Measurements from ENCODE around the gene IL1RAP. TPM values are rescaled to one million over a fixed set of nuclear protein-coding genes. Genes with fewer than 3 reads are reported as not detected.

Gene IL1RAP
- total and polyA plus RNA-seq, 9 of the 15 experiments (the other 6 are each of a cell fraction or from before 2014, with no cell fraction given): 0.23 to 1.8 (median 0.88) TPM

DNA sequence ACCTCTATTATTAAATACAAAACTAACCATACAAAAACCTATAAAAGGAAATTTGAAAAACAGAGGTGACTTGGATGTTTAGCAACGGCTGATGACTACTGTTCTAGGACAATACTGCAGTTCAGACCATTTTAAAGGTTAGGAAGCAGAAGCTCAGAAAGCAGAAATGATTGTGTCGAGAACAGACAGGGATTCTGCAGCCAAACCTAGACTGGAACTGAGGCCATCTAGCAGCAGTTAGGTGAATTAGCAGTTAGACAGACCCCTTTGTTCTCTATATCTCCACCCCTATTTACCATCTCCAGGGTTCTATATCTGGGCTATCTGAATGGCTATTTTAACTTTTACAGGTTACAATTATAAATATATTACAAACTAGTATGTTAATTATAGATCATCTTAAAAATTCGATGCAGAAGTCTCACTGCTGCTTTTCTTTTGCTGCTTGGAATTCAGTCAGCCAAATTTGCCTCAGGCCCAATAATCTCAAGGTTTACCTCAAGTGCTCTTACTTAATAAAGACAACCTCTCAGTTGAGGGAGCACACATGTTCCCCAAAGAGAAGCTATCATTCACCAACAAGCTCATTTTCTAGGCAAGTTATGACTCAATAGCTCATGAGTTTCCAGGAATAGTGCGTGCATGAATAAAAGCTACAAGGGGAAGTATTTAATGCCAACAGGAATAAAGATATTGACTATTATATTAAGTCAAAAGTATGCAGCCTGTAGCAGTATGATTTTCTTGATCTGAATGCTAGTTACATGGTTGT, 9.3 kb upstream of the IL1RAP start:
- Histone ChIP-seq H3K4me3 (no peak overlapping the region), H3K9me1 (ENCODE audit: control insufficient read depth, insufficient read depth, low read length) (no peaks in the 10 kb centered on the region), H3K9ac (ENCODE audit: insufficient read depth in 1 of 2, low read depth in 2 of 2, low read length in 2 of 2) (no peak overlapping the region), H3K27ac (ENCODE audit: extremely low read depth, low read depth, low read length) (no peak overlapping the region), H4K20me1 (replicated peaks; ENCODE audit: control insufficient read depth, insufficient read depth, low read length) (no peaks in the 10 kb centered on the region), H2AFZ (ENCODE audit: low read depth, low read length) (no peak overlapping the region), H3K4me2 (ENCODE audit: insufficient read depth, low read length) (no peak overlapping the region), H3K4me1 (replicated peaks in 1 of 2; ENCODE audit: control insufficient read depth in 2 of 2, insufficient read depth in 2 of 2, low read length in 2 of 2) (no peaks in the 10 kb centered on the region), H3K79me2 (ENCODE audit: control insufficient read depth, insufficient read depth, low read length) (no peaks in the 10 kb centered on the region), H3K9me3 (replicated peaks; ENCODE audit: control insufficient read depth, insufficient read depth, low read depth, low read length) (no peaks in the 10 kb centered on the region), H3K27me3 (ENCODE audit: control insufficient read depth in 2 of 2, insufficient read depth in 2 of 2, low read length in 2 of 2) (no peaks in the 10 kb centered on the region), H3K36me3 (ENCODE audit: control insufficient read depth, insufficient read depth, low read length) (no peaks in the 10 kb centered on the region)
- WGBS (ENCODE audit: insufficient coverage, low coverage, missing lambda C conversion rate): 0% methylated on average over 4 of the region's 4 CpGs
- no peak for ATAC-seq
- DNase-seq (ENCODE audit: extremely low read depth in 1 of 4, low spot score in 3 of 4): no peak
- FAIRE-seq: no peak
- intact Hi-C loops (cut with micrococcal nuclease): no loop called here
- in situ Hi-C loops (cut with MboI): no loop called here
- CTCF ChIA-PET (ENCODE audit: low intra/inter-chr PET ratio): no interaction called here
- POLR2A ChIA-PET: no interaction called here
- TF ChIP-seq BCOR (IDR thresholded peaks at IDR 0.05) (no peak), RNF2 (IDR thresholded peaks at IDR 0.05) (no peak), ZNF75A (CRISPR knock-in tag; IDR thresholded peaks at IDR 0.05) (no peak), U2AF2 (optimal IDR thresholded peaks at IDR 0.05; ENCODE audit: low read depth, low read length) (no peak), ZNF134 (CRISPR knock-in tag; conservative IDR thresholded peaks at IDR 0.05) (no peak), MAFK (IDR thresholded peaks at IDR 0.05; ENCODE audit: low read length) (no peak), ZNF184 (CRISPR knock-in tag; IDR thresholded peaks at IDR 0.05) (no peak), PREB (CRISPR knock-in tag; IDR thresholded peaks at IDR 0.05) (no peak), C11orf30 (IDR thresholded peaks at IDR 0.05; ENCODE audit: low read depth) (no peak), ATF7 (IDR thresholded peaks at IDR 0.05) (no peak)
- TF ChIP-seq, protein P1, sequence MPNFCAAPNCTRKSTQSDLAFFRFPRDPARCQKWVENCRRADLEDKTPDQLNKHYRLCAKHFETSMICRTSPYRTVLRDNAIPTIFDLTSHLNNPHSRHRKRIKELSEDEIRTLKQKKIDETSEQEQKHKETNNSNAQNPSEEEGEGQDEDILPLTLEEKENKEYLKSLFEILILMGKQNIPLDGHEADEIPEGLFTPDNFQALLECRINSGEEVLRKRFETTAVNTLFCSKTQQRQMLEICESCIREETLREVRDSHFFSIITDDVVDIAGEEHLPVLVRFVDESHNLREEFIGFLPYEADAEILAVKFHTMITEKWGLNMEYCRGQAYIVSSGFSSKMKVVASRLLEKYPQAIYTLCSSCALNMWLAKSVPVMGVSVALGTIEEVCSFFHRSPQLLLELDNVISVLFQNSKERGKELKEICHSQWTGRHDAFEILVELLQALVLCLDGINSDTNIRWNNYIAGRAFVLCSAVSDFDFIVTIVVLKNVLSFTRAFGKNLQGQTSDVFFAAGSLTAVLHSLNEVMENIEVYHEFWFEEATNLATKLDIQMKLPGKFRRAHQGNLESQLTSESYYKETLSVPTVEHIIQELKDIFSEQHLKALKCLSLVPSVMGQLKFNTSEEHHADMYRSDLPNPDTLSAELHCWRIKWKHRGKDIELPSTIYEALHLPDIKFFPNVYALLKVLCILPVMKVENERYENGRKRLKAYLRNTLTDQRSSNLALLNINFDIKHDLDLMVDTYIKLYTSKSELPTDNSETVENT (CRISPR knock-in tag; IDR thresholded peaks at IDR 0.05): no peak
- no TSS peak for BruUV-seq (replicated peaks)
